ENCODE data around the gene SPSB1.

GRCh38 chr1:9269721-9270120 lies 23.0 kb upstream of the SPSB1 start:
- TF ChIP-seq CTCF (IDR thresholded peaks at IDR 0.05) (no peak), POLR2A (IDR thresholded peaks at IDR 0.05) (no peak), POLR2AphosphoS5 (IDR thresholded peaks at IDR 0.05) (no peak), EP300 (IDR thresholded peaks at IDR 0.05) (no peak)

All from stomach (tissue), 4 donors.